ENCODE measurements around the gene GGCX. TPM values are rescaled to one million over a fixed set of nuclear protein-coding genes. Genes with fewer than 3 reads are reported as not detected.
A peak's percentile ranks its signal among the peaks of the same experiment; 100 is the strongest.

Gene GGCX
- total RNA-seq, 2 donors from 2014 or later = 74.5 to 89.5 TPM

GRCh38 chr2:85577386-85578242 lies 16.3 kb upstream of the GGCX start, which contains the start of gene VAMP8:
TSS of gene VAMP8 (plus strand) at chr2:85577586. CDS start at chr2:85577647, 61 bp downstream.
- Mint-ChIP-seq H3K27ac (peak within 1 kb of the TSS; percentile 91), H3K36me3 (ENCODE audit: low read depth) (peaks cover 12% of the 10 kb centered on the region), H3K27me3 (ENCODE audit: insufficient read depth) (no peaks in the 10 kb centered on the region), H3K9me3 (no peaks in the 10 kb centered on the region), H3K4me3 (peak within 1 kb of the TSS; percentile 85), H3K4me1 (peaks cover 48% of the 10 kb centered on the region)
- WGBS, 2 experiments (ENCODE audit: insufficient coverage in 1 of 2, insufficient read length in 1 of 2) = 11 to 20% methylated on average over 11 to 19 of the region's 19 CpGs
- Histone ChIP-seq H3K27ac (ENCODE audit: low read depth, low read length) (peak within 1 kb of the TSS; percentile 92), H3K4me1 (ENCODE audit: control insufficient read depth, insufficient read depth, low read length) (peaks cover 16% of the 10 kb centered on the region), H3K4me3 (ENCODE audit: low read length) (peak within 1 kb of the TSS; percentile 87), H3K36me3 (ENCODE audit: control insufficient read depth, insufficient read depth, low read length) (peaks cover 24% of the 10 kb centered on the region), H3K27me3 (ENCODE audit: control insufficient read depth, insufficient read depth, low read length, poor library complexity, severe bottlenecking) (no peaks in the 10 kb centered on the region), H3K9me3 (ENCODE audit: control insufficient read depth, low read length) (no peaks in the 10 kb centered on the region), H3K9ac (ENCODE audit: extremely low read depth, low read length, poor library complexity, severe bottlenecking) (peak within 1 kb of the TSS; percentile 66)
- no peak for TF ChIP-seq CTCF (conservative IDR thresholded peaks at IDR 0.05)
- DNase-seq = peak; percentile 95

- Histone ChIP-seq H3K36me3 (ENCODE audit: control insufficient read depth, insufficient read depth, low read length) (peaks cover 18% of the 10 kb centered on the region), H3K27me3 (ENCODE audit: control insufficient read depth, insufficient read depth, low read length, poor library complexity, severe bottlenecking) (no peaks in the 10 kb centered on the region), H3K9me3 (ENCODE audit: control insufficient read depth, low read length) (no peaks in the 10 kb centered on the region), H3K9ac (ENCODE audit: extremely low read depth, low read length, poor library complexity, severe bottlenecking) (no peak overlapping the region), H3K4me3 (ENCODE audit: low read length) (peak overlapping the region; percentile 87), H3K4me1 (ENCODE audit: control insufficient read depth, insufficient read depth, low read length) (peaks cover 16% of the 10 kb centered on the region), H3K27ac (ENCODE audit: low read depth, low read length) (no peak overlapping the region)
- Mint-ChIP-seq H3K9me3 (no peaks in the 10 kb centered on the region), H3K36me3 (ENCODE audit: low read depth) (peaks cover 7% of the 10 kb centered on the region), H3K27me3 (ENCODE audit: insufficient read depth) (no peaks in the 10 kb centered on the region), H3K4me1 (peaks cover 51% of the 10 kb centered on the region), H3K27ac (peak overlapping the region; percentile 91), H3K4me3 (peak overlapping the region; percentile 85)
- TF ChIP-seq CTCF (conservative IDR thresholded peaks at IDR 0.05) = no peak
- WGBS, 2 experiments (ENCODE audit: insufficient coverage in 1 of 2, insufficient read length in 1 of 2) = 60% methylated on average over 3 of the region's 3 CpGs; no CpG with 5 or more reads in 1 of the 2 experiments
- DNase-seq = no peak
Observed at GRCh38 chr2:85577063-85577385, 15.7 kb upstream of the GGCX start.

GRCh38 chr2:85575739-85576138 lies 14.4 kb upstream of the GGCX start:
- no peaks in the 10 kb centered on the region for H3K9me3 ChIP-seq (ENCODE audit: control insufficient read depth, low read length)
- WGBS, 2 experiments (ENCODE audit: insufficient coverage in 1 of 2, insufficient read length in 1 of 2) = 90 to 93% methylated on average over 1 to 8 of the region's 8 CpGs
- H3K4me1 Mint-ChIP-seq = peaks cover 48% of the 10 kb centered on the region
- H3K27me3 ChIP-seq (ENCODE audit: control insufficient read depth, insufficient read depth, low read length, poor library complexity, severe bottlenecking) = peaks cover 4% of the 10 kb centered on the region
- no peak overlapping the region for H3K27ac Mint-ChIP-seq
- H3K4me3 ChIP-seq (ENCODE audit: low read length) = no peak overlapping the region
- H3K36me3 Mint-ChIP-seq (ENCODE audit: low read depth) = no peaks in the 10 kb centered on the region
- DNase-seq = no peak
- peaks cover 16% of the 10 kb centered on the region for H3K4me1 ChIP-seq (ENCODE audit: control insufficient read depth, insufficient read depth, low read length)
- peaks cover 5% of the 10 kb centered on the region for H3K36me3 ChIP-seq (ENCODE audit: control insufficient read depth, insufficient read depth, low read length)
- H3K9me3 Mint-ChIP-seq = no peaks in the 10 kb centered on the region
- TF ChIP-seq CTCF (conservative IDR thresholded peaks at IDR 0.05) = no peak
- no peak overlapping the region for H3K4me3 Mint-ChIP-seq
- no peak overlapping the region for H3K9ac ChIP-seq (ENCODE audit: extremely low read depth, low read length, poor library complexity, severe bottlenecking)
- H3K27ac ChIP-seq (ENCODE audit: low read depth, low read length) = no peak overlapping the region
- H3K27me3 Mint-ChIP-seq (ENCODE audit: insufficient read depth) = peaks cover 9% of the 10 kb centered on the region
